ENCODE results near the gene CASQ1. TPM values are rescaled to one million over a fixed set of nuclear protein-coding genes. Genes with fewer than 3 reads are reported as not detected.

Gene CASQ1
- total and polyA plus RNA-seq, 9 of the 15 experiments (the other 6 are each of a cell fraction or from before 2014, with no cell fraction given), result not detected

GRCh38 chr1:160151303-160151702 lies 39.1 kb upstream of the CASQ1 start, which contains the start of gene ATP1A4:
ATP1A4 (plus strand) TSS chr1:160151603; CDS start chr1:160152041, 438 bp downstream.
- 20% methylated on average over 5 of the region's 6 CpGs for WGBS (ENCODE audit: insufficient coverage, low coverage, missing lambda C conversion rate)
- Histone ChIP-seq H3K4me1 (replicated peaks in 1 of 2; ENCODE audit: control insufficient read depth in 2 of 2, insufficient read depth in 2 of 2, low read length in 2 of 2) (no peaks in the 10 kb centered on the region), H2AFZ (ENCODE audit: low read depth, low read length) (no peak within 1 kb of the TSS), H3K27me3 (ENCODE audit: control insufficient read depth in 2 of 2, insufficient read depth in 2 of 2, low read length in 2 of 2) (peaks cover 13 to 25% of the 10 kb centered on the region in 2 experiments; a peak in 3 of 5 replicates), H3K9ac (ENCODE audit: insufficient read depth in 1 of 2, low read depth in 2 of 2, low read length in 2 of 2) (no peak within 1 kb of the TSS), H3K9me3 (replicated peaks; ENCODE audit: control insufficient read depth, insufficient read depth, low read depth, low read length) (no peaks in the 10 kb centered on the region), H3K9me1 (ENCODE audit: control insufficient read depth, insufficient read depth, low read length) (no peaks in the 10 kb centered on the region), H3K4me2 (ENCODE audit: insufficient read depth, low read length) (no peak within 1 kb of the TSS), H3K36me3 (ENCODE audit: control insufficient read depth, insufficient read depth, low read length) (no peaks in the 10 kb centered on the region), H3K27ac (ENCODE audit: extremely low read depth, low read depth, low read length) (no peak within 1 kb of the TSS), H3K79me2 (ENCODE audit: control insufficient read depth, insufficient read depth, low read length) (no peaks in the 10 kb centered on the region), H3K4me3 (no peak within 1 kb of the TSS), H4K20me1 (replicated peaks; ENCODE audit: control insufficient read depth, insufficient read depth, low read length) (no peaks in the 10 kb centered on the region)
- ChIA-PET POLR2A (interaction anchor here (0.6 to 1.2 kb wide), 2 partner anchors 10 to 489 kb away, joined by 3 read pairs; no protein-coding TSS in a partner anchor), CTCF (ENCODE audit: low intra/inter-chr PET ratio) (no interaction called here)
- DNase-seq (ENCODE audit: extremely low read depth in 1 of 4, low spot score in 3 of 4) (no peak), FAIRE-seq (no peak), ATAC-seq (no peak)
- no TSS peak for BruUV-seq (replicated peaks)
- in situ Hi-C loops (cut with MboI), result no loop called here
- intact Hi-C loops (cut with micrococcal nuclease), result no loop called here
- TF ChIP-seq RUNX1 (IDR thresholded peaks at IDR 0.05; ENCODE audit: low read depth) (no peak), POLR2G (IDR thresholded peaks at IDR 0.05; ENCODE audit: low read depth, low read length) (no peak), ZBTB33 (CRISPR knock-in tag; IDR thresholded peaks at IDR 0.05) (no peak), MBD1 (CRISPR knock-in tag; IDR thresholded peaks at IDR 0.05) (no peak), EHMT2 (IDR thresholded peaks at IDR 0.05) (no peak), HDAC8 (tag; IDR thresholded peaks at IDR 0.05) (no peak), TBP (optimal IDR thresholded peaks at IDR 0.05; ENCODE audit: low read depth, low read length) (no peak), ZNF395 (CRISPR knock-in tag; IDR thresholded peaks at IDR 0.05) (no peak), SMARCE1 (IDR thresholded peaks at IDR 0.05) (no peak), DEAF1 (CRISPR knock-in tag; IDR thresholded peaks at IDR 0.05) (no peak), HDAC2 (IDR thresholded peaks at IDR 0.05) (no peak), HINFP (tag; conservative IDR thresholded peaks at IDR 0.05; ENCODE audit: low read depth) (no peak), MYNN (IDR thresholded peaks at IDR 0.05) (no peak), MYNN (CRISPR knock-in tag; IDR thresholded peaks at IDR 0.05) (no peak), ILF3 (IDR thresholded peaks at IDR 0.05; ENCODE audit: borderline replicate concordance) (no peak), FOSL1 (tag; conservative IDR thresholded peaks at IDR 0.05) (no peak)

Measured in K562 (cell line).